Eye (tissue), 1 donor: ENCODE results near the gene RNF225.
"Not testable (repeated sequence)": the region's sequence is repeated elsewhere in the genome, so short reads cannot be mapped to it uniquely, and the experiment has no call there.

Source experiments
- DNase-seq: peaks from one replicate; pipeline ENCODE4 v3.0.0-alpha.2; 2015

RNF225 gene

DNA sequence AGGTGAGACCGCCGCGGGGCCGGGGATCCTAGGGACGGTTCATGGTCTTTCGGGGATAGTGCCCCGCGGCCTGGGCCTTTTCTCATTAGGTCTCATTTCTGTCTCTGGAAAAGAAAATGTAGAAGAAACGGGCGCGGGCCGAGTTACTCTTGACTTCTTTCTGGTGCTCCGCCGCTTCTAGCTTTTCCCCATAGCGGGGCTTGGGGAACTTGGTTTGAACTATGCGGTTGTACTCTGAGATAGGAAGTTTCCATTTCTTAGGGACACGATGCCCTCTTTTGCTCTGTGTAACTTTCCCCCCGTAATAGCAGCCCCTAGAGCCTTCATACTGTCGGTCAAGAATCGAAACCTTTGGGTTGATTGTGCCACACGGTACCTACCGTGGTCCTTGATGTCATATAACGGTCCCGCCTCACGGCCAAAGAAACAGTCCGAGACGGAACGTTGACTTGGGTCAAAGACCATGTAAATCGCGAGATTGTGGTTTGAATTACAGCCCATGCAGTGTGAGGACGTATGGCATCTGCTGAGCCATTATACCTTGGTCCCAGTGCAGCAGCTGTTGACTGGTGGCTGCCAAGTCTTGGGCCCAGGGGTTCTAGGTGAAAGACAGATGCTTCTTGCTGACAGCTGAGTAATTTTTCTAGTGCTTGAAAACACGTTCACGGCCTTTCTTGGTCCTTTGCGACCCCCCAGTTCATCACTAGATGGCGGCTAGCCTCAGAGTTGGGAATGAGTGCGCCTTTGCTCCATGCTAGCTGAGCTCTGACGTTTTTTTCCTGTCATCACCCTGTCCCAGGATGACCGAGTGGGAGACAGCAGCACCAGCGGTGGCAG is 7.9 kb upstream of the RNF225 start:
- DNase-seq: no peak

DNA sequence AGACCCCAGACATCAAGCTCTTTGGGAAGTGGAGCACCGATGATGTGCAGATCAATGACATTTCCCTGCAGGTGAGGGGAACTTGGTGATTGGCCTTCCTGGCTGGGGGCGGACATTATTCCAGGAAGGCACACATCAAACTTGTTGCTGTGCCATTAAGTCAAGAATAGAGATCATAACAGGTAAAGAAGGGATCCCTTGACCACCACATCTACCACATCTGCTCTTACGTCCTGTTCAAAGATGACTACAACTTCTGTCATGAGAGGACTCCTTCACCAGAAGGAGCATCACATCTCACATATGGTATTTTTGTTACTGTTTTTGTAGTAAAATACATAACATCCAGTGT is 7.3 kb upstream of the RNF225 start:
- DNase-seq: no peak

DNA sequence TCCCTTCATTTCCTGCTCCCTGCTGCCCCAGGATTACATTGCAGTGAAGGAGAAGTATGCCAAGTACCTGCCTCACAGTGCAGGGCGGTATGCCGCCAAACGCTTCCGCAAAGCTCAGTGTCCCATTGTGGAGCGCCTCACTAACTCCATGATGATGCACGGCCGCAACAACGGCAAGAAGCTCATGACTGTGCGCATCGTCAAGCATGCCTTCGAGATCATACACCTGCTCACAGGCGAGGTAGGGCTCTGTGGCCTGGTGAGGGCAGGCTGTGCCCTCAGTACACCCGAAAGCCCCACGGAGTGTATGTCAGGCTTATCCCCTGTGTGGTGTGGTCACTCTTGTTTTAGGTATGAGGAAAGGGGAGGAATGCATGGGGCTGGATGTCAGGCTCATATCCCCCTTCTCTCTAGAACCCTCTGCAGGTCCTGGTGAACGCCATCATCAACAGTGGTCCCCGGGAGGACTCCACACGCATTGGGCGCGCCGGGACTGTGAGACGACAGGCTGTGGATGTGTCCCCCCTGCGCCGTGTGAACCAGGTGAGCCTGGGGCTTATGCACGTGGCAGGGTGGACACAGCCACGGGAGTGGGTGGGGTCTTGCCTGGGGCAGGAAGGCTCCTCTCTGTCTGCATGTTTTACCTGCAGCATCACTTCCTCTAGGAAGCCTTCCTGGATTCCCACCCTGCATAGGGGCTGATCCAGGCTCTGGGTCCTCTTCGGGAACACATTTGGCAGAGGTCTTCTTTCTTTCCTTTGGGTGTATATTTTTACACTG is 2.3 kb upstream of the RNF225 start:
- DNase-seq: no peak

DNA sequence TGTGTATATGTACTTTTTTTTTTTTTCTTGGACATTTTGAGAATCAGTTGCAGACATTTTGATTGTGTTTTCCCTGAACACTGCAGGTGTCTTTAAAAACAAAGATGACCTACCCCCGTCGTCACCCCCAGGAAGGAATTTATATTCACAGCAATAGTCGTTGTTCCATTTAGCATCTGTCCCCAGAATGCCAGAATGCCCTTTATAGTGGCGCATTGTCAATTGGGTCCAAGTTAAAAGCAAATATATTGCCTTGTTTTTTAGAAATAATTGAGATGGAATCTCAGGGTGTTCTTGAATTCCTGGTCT is 1.8 kb upstream of the RNF225 start:
- no peak for DNase-seq

DNA sequence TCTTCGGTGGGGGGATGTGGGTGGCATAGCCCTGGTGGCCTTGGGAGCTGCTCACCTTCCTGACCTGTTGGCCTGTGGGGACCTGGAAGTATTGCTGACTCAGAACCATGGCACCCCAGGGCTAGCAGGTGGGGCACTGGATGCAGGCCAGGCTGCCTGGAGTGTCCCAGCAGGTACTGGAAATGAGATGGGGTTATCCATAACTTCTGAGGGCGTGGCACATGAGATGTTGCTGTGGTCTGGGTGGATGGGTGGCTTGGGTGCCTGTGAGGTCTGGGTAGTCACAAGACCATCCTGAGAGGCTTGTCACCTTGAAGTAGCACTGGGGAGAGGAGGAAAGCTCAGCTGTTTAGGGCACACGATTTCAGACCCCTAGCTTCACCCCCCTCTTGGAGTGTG is 636 bp upstream of the RNF225 start:
- DNase-seq: no peak

DNA sequence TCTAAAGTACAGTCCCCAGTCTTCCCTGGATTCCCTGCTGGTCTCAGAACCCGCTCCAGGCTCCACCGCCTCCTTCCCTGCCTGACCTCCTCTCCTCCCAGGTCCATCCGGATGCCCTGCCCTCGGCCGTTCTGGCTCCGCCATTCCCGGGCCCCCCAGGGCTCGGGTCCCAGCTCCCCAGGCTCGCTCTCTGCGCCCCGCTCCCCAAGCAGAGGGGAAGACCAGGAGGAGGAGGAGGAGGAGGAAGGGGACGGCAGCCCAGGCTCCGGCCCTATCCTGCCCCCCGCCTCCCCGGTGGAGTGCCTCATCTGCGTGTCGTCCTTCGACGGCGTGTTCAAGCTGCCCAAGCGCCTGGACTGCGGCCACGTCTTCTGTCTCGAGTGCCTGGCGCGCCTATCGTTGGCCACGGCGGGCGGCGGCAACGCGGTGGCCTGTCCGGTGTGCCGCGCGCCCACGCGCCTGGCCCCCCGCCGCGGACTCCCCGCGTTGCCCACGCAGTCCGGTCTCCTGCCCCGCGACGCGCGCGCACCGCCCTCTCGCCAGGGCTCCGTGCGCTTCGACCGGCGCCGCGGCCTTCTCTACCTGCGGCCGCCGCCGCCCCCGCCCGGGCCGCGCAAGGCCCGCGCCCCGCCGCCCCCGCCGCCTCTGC is 647 bp downstream of the RNF225 start:
- peak; percentile 34 for DNase-seq

DNA sequence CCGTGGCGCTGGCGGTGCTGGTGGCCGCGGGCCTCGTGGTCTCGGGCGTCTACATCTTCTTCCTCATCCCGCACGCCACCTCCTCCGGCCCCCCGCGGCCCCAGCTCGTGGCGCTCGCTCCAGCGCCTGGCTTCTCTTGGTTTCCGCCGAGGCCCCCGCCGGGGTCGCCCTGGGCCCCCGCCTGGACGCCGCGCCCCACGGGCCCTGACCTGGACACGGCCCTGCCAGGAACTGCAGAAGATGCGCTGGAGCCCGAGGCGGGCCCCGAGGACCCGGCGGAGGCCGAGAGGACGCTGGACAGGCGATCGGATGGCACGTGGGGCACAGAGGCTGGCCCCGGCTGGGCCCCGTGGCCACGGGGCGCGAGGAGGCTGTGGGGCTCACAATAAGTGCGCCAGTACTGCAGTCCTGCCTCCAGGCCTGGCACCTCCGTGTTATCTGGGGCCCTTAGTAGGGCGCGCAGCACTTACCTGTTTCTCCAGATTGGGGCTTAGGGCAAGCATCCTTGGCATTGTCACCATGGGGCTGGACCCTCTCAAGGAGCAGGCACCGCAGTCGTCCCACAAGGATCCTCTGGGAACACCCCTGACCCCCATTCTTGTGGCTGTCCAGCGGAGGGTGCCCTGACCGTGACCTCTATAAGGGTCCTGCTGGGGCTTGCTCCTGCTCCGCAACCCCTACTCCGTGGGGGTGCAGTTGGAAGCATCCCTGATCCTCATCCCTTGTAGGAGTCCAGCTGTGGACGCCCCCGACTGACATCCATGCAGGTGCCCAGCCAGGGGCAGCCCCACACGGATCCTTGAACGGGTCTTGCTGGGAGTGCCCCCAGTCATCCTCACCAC is 1.5 kb downstream of the RNF225 start:
- peak; percentile 12 for DNase-seq

DNA sequence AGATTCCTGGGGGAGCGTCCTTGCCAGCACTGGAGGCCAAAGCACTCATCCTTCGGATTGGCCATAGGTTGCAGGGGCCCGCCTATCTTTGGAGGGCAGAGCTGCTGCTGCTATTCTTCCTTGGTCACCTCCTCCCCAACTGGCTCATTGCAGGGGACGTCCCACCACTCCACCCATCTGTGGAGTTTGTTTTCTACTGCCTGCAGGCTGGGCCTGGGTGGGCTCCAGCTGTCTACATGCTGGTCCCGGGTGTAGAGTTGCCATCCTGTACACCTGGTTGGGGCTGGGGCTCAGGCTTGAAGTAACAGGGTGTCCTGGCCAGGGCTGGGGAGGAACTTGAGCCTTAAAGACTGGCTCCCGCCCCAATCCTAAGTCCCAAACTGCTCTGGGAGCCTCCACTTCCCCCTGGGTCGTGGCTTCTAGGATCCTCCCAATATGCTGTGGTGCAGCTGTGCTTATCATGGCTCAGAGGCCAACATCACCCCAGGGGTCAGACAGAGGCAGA is 2.1 kb downstream of the RNF225 start:
- DNase-seq: no peak

DNA sequence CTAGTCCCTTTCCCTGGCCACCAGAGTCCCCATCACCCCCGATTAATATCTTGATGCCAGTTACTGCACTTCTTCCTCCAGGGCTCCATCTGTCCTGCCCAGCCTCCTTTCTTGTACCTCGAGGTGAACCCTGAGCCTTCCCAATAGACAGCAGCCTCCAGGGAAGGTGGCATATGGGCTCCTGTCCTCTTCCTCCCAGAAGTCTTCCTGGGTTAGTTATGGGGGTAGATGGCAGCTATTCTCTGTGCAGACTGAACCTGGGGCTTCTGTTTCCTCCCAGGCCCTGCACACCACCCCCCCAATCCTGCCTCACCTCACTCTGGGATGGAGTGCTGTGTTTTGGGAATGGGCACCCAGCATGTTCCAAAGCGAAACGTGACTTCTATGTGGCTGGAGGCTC is 2.6 kb downstream of the RNF225 start:
- DNase-seq: no peak

DNA sequence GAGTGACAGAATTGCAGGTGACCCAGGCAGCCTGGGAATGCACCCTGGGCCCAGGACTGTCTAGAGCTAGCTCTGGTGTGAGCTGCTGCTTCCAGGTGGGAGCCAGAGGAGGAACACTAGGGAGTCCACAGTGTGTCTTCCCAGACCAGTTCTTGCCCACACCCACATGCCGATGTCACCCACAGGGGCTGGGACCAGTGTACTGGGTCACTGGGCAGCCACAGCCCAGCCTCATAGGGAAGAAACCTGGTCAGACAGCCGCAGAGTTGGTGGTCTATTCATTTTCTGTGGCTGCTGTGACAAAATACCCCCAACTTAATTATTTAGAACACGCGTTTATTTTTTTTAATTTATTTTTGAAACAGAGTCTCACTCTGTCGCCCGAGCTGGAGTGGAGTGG is 3.1 kb downstream of the RNF225 start:
- DNase-seq: no peak

DNA sequence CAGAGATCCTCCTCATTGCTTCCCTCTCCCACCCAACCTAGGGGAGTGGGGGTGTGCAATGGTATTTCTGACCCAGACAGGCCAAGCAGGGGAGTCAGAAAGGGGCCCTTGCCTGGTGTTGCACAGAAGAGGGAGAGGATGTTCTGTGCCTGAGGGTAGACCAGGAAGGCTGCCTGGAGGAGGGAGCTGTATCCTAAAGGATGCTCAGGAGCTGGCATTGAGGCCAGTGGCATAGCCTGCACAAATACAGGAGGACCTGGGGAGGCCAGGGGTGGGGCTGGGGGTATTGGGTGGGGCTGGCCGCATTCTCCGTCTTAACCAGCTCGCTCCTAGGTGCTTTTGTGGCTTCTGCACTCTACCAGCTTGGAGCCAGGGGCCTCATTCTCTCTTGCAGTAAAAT is 4.4 kb downstream of the RNF225 start:
- DNase-seq: no peak

DNA sequence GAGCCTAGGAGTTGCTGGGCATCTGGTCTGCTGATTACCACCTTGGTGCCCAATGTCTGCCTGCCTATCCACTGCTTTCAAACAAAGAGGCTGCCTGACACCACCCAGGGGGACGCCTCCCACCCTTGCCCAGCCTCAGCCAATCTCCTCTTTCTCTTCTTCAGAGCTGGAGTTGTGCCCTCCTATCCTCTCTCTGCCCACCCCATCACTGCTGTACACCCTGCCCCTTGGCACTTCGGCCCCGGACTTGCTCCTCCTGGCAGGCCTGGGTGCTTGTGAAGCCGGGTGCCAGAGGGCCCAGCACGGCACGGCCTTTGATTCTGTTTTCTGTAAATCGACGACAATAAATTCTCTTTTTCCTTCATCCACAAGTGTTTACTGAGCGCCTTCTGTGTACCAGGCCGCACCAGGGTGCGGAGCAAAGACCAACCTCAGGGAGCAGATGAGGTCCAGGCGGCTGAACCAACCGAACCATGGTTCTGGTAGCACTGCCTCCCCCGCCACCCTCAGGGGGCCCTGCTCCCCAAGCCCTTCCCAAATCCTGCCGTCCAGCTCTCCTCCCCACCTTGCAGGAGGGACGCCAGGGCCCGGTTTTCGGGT is 5.0 kb downstream of the RNF225 start:
- no peak for DNase-seq

DNA sequence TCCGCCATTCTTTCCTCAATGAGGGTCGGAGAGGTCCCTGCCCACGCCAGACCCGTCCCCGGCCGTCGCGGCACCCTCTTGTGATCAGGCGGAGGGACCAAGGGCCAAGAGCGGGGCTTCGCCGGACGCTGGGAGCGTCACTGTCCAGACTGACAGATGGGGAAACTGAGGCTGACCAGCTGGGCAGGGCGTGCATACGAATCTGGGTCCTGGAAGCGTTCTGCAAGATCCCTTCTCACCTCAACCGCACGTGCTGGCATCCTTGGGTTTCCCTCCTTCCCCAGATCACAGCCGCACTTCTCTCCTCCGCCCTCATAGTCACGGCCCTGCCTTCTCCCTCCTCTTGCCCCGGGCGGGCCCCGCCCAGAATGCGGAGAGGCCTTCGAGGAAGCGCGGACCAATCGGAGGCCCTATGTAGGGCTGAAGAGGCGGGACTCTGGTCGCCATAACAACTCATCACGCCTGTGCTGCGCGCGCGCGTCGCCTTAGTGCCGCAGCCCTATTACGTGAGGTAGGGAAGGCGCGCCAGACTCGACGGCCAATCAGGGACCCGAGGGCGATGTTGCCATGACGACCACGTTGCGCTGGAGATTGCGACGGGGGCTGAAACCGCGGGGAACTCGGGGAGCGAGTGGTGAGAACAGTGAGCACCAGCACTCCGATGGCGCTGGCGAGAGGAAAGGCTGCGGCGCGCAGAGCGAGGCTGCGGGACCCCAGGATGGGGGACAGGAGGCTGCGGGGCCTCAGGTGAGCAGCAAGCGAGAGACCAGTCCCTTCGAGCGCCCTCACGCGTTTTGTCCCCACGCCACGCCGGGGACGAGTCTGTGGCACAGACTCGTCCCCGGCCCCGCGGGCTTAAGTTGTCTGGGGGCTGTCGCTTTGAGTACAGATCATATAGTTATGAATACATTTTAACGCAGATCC is 5.7 kb downstream of the RNF225 start:
- peak; percentile 100 for DNase-seq

DNA sequence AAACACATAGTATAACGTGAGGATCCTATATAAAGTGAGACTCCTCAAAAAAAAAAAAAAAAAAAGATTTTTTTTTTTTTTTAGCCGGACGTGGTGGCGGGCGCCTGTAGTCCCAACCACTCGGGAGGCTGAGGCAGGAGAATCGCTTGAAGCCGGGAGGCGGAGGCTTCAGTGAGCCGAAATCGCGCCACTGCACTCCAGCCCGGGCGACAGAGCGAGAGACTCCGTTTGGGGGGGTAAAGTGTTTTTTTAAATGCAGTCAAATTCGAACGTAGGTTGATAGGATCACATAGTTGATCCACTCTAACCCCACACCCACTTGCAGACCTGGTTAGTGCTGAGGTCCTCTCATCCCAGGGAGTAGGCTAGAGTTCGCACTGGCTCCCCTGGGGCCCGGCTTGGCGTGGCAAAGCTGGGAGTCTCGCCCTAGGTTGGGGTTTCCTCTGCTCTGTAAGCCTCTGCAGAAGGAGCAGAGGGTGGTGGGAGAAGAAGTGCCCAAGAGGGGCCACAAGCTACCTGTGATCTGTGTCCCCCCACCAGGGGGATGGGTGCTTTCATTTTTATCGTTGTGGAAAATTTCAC is 6.5 kb downstream of the RNF225 start:
- DNase-seq: no peak

DNA sequence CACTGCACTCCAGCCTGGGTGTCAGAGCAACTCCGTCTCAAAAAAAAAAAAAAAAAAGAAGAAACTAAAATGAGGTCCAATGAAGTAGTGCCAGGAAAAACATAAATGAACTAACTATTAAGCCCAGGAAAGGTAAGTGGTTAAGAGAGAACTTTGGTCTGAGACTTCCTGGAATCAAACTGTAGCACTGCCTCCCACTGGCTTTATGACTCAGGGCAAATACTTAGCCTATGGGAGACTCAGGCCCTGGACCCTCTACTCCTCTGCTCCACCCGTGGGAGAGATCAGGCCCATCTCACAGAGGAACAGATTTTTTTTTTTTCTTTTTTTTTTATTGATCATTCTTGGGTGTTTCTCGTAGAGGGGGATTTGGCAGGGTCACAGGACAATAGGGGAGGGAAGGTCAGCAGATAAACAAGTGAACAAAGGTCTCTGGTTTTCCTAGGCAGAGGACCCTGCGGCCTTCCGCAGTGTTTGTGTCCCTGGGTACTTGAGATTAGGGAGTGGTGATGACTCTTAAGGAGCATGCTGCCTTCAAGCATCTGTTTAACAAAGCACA is 8.5 kb downstream of the RNF225 start:
- not testable (repeated sequence) for DNase-seq

DNA sequence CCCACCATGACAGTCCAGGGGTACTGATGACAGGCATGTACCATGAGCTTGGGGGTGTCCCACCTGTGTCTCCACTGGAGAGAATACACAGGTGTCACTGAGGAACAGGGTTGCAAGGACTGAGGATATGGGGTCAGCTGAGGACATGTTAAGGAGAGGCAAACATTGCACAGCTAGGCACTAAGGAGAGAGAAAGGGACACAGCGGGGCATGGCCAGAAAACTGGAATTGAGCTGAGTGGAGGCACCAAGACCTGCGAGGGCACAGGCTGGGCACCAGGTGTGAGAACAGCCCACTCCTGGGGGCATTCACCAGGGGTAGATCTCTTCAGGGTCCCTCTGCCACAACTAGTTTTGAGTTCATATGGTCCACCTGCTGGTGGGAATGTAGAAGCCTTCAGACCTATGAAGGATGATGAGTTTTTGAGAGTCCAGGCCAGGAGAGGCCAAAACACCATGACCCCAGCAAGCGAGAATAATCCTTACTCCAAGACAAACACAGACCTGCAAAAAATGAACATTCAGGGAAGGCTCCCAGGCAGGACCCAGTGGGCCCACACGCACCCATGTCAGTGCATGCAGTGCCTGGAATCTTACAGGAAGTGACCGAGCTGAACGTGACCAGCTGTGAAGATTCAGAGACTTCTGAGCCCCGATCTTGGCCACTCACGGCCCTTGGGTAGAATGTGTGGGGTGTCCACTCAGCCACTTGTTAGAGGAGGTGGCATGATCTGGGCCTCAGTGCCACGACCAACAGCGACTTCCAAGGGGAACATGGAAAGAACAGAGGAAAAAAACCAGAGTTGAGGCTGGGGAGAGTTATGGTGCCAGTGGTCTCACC is 11.6 kb downstream of the RNF225 start:
- peak; percentile 24 for DNase-seq

DNA sequence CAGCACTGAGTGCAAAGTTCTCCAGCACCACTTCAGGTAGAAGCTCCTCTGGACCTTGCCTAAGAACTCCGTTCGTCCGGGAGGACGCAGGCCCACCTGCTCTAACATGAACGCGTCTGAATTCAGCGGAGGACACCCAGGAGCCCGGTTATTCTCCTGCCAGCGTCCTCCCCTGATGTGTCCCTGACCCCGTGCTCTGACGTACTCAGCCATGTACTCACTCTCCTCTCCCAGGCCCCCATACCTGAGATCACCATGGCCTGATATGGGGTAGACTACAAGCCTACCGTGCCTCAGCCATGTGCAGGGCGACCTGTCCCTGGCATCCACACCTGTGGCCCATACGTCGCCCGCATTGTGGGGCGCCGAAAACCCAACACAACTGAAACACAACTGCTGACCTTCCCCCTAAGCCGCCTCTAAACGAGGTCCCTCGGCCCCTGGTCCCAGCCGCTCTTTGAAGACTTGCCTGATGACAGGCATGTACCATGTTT is 12.2 kb downstream of the RNF225 start:
- peak; percentile 49 for DNase-seq

DNA sequence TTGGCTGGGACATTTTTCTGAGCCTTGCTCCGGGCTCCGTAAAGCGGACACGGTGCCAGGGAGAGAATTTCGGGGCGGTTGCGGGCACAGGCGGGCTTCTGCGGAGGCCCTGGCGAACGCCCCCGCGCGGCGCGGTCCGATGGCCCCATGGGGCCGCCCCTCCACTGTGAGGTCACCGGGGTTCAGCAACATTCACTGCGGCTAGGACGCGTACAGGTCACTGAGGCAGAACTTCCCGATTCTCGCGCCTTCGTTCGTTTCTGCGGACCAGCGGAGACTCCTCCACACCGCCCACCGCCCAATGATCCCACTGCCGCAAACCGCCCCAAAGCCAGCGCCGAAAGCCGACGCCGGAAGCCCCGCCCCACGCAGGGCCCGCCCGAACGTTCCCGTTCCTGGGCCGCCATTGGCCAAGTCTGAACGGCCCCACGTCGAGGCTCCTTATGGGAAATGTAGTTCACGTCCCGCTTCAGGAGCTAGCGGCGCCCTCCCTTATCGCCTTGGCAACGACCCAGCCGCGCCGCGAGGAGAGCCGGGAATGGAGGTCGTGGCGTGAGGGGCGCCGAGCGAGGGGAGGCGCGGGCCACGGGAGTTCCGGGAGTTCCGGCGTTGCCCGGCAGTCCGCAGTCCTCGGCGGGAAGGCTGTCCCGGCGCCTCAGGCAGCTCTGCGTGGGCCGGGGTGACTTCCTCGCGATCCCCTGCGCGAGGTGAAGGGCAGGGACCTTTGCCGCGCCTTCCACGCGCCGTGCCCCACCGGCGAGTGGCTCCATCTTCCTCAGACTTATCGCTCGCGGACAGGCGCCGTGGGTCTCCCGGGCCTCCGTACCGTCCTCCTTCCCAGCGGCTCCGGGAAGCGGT is 12.9 kb downstream of the RNF225 start, which contains the start of gene ZNF584:
ZNF584 (plus strand) TSS at position 498 of the 858 bp plus-strand sequence. CDS start 499 bp downstream, outside the sequence.
- DNase-seq: peak; percentile 99
